Hematopoietic multipotent progenitor cell treated with erythropoietin and hydrocortisone succinate and interleukin-3 and kit ligand, for 15 days (in vitro differentiated cells): ENCODE data around the gene DENND4B.

Experiments used
- DNase-seq: peaks from one replicate; pipeline ENCODE4 v3.0.0-alpha.2; 2015; ENCODE audit warnings: low spot score

Gene DENND4B

GRCh38 chr1:153970346-153970745, 23.8 kb upstream of the DENND4B start:
- DNase-seq = no peak

- no peak for DNase-seq
These were observed 22.5 kb upstream of the DENND4B start for GRCh38 chr1:153968972-153969371.

GRCh38 chr1:153968408-153968807, 21.9 kb upstream of the DENND4B start:
- DNase-seq = no peak

- DNase-seq = no peak
These were observed 21.5 kb upstream of the DENND4B start for GRCh38 chr1:153968000-153968363.

- peak; percentile 86 for DNase-seq
These were observed 20.8 kb upstream of the DENND4B start, which contains the start of gene CREB3L4 for GRCh38 chr1:153967107-153967999. Gene CREB3L4 (plus strand): TSS chr1:153967902. CDS start chr1:153968526, 624 bp downstream.

GRCh38 chr1:153963850-153964331, 17.4 kb upstream of the DENND4B start:
- no peak for DNase-seq

GRCh38 chr1:153963030-153963849, 16.7 kb upstream of the DENND4B start, which contains the start of gene SLC39A1:
Gene SLC39A1 (minus strand): TSS chr1:153963537. CDS start chr1:153962715, 822 bp downstream.
- peak; percentile 95 for DNase-seq

- DNase-seq = no peak
These were observed 15.8 kb upstream of the DENND4B start for GRCh38 chr1:153962088-153963029.

- DNase-seq = no peak
These were observed 14.9 kb upstream of the DENND4B start for GRCh38 chr1:153961421-153961820.

- no peak for DNase-seq
These were observed 13.7 kb upstream of the DENND4B start for GRCh38 chr1:153960206-153960605.

- no peak for DNase-seq
These were observed 12.9 kb upstream of the DENND4B start for GRCh38 chr1:153959454-153959853.

- DNase-seq = no peak
These were observed 12.4 kb upstream of the DENND4B start for GRCh38 chr1:153958961-153959260.

- peak; percentile 99 for DNase-seq
These were observed 11.8 kb upstream of the DENND4B start, which contains the start of gene CRTC2 for GRCh38 chr1:153958111-153958960. Gene CRTC2 (minus strand): TSS chr1:153958612. CDS start chr1:153958497, 115 bp downstream.

GRCh38 chr1:153957744-153958110, 11.2 kb upstream of the DENND4B start:
- DNase-seq = no peak

- no peak for DNase-seq
These were observed 10.6 kb upstream of the DENND4B start for GRCh38 chr1:153956997-153957715.

- DNase-seq = no peak
These were observed 8.3 kb upstream of the DENND4B start for GRCh38 chr1:153954826-153955225.

GRCh38 chr1:153953859-153954365, 7.4 kb upstream of the DENND4B start:
- DNase-seq = no peak

GRCh38 chr1:153951801-153952200, 5.3 kb upstream of the DENND4B start:
- no peak for DNase-seq

GRCh38 chr1:153951183-153951582, 4.7 kb upstream of the DENND4B start:
- no peak for DNase-seq
